ENCODE measurements around the gene HOMER1. TPM values are rescaled to one million over a fixed set of nuclear protein-coding genes. Genes with fewer than 3 reads are reported as not detected.

HOMER1 gene
- total and polyA plus RNA-seq, 2 of the 13 experiments (the other 11 are each of a cell fraction or from before 2014, with no cell fraction given) = 5.3 to 24.8 TPM

- no peak overlapping the region for H3K27ac ChIP-seq (ENCODE audit: extremely low read length, insufficient read depth, low read length)
- 83% methylated on average over 3 of the region's 3 CpGs for WGBS (ENCODE audit: low lambda C conversion rate)
- H3K9ac ChIP-seq (ENCODE audit: insufficient read depth, low read depth, low read length) = no peak overlapping the region
- ChIA-PET POLR2A (interaction anchor here (1.0 to 1.7 kb wide), 2 partner anchors 10 to 22 kb away, joined by 3 to 10 read pairs; partner anchors contain the start of gene HOMER1), CTCF (ENCODE audit: low intra/inter-chr PET ratio, low total read pairs) (no interaction called here)
- no peak overlapping the region for H2AFZ ChIP-seq (ENCODE audit: low read length)
- peaks cover 77% of the 10 kb centered on the region for H3K79me2 ChIP-seq (ENCODE audit: insufficient read depth, low read length)
- H3K9me3 ChIP-seq (ENCODE audit: low read length) = no peaks in the 10 kb centered on the region
- peaks cover 9% of the 10 kb centered on the region for H4K20me1 ChIP-seq (ENCODE audit: insufficient read depth, low read length)
- 0 out of 5 replicates have a peak, but pooled peaks cover 0 to 4% of the 10 kb centered on the region in 2 experiments for H3K36me3 ChIP-seq (replicated peaks in 1 of 2; ENCODE audit: control insufficient read depth in 1 of 2, insufficient read depth in 2 of 2, low read length in 2 of 2)
- in situ Hi-C loops (cut with HindIII; ENCODE audit: extremely low pct_ligation_motif_present, low pct_unique_long_range_greater_than_20kb) = no loop called here
- no TSS peak for BruUV-seq (replicated peaks)
- ATAC-seq (no peak), DNase-seq (ENCODE audit: low spot score) (no peak), FAIRE-seq (no peak)
- H3K4me2 ChIP-seq (ENCODE audit: low read depth, low read length) = no peak overlapping the region
- no peak overlapping the region for H3K4me3 ChIP-seq (replicated peaks in 1 of 3; ENCODE audit: insufficient read depth in 1 of 3, low read depth in 2 of 3, low read length in 3 of 3)
- intact Hi-C loops (cut with micrococcal nuclease; ENCODE audit: unreplicated experiment) = no loop called here
- no peaks in the 10 kb centered on the region for H3K27me3 ChIP-seq (ENCODE audit: control insufficient read depth in 1 of 2, insufficient read depth in 2 of 2, low read length in 2 of 2)
- H3K4me1 ChIP-seq (ENCODE audit: insufficient read depth, low read length) = peaks cover 45% of the 10 kb centered on the region
- TF ChIP-seq ZNF234 (CRISPR knock-in tag; conservative IDR thresholded peaks at IDR 0.05) (no peak), ZNF558 (CRISPR knock-in tag; IDR thresholded peaks at IDR 0.05; ENCODE audit: borderline replicate concordance) (no peak), ZNF776 (CRISPR knock-in tag; IDR thresholded peaks at IDR 0.05) (no peak), MBD4 (IDR thresholded peaks at IDR 0.05; ENCODE audit: borderline replicate concordance, low read length) (no peak), MAFF (IDR thresholded peaks at IDR 0.05; ENCODE audit: low read depth, low read length) (peak; percentile 61), ZNF713 (CRISPR knock-in tag; IDR thresholded peaks at IDR 0.05) (no peak), MAFK (conservative IDR thresholded peaks at IDR 0.05 in 1 of 2, IDR thresholded peaks at IDR 0.05 in 1 of 2; ENCODE audit: low read length in 2 of 2) (peak; percentile 32 to 70; a peak in 3 of 4 replicates), FOXA3 (CRISPR knock-in tag; IDR thresholded peaks at IDR 0.05) (peak; percentile 23; the same call in 1 of the 2 replicates), REST (IDR thresholded peaks at IDR 0.05; ENCODE audit: borderline replicate concordance in 1 of 2, low read depth in 1 of 2, low read length in 2 of 2) (no peak), CREB3 (CRISPR knock-in tag; IDR thresholded peaks at IDR 0.05) (no peak), FOXP1 (IDR thresholded peaks at IDR 0.05) (no peak), FOXP1 (CRISPR knock-in tag; IDR thresholded peaks at IDR 0.05) (peak; percentile 77), KDM3A (CRISPR knock-in tag; IDR thresholded peaks at IDR 0.05; ENCODE audit: low read depth) (no peak), MXI1 (IDR thresholded peaks at IDR 0.05; ENCODE audit: borderline replicate concordance, low read depth, low read length) (no peak), EP300 (IDR thresholded peaks at IDR 0.05; ENCODE audit: low read depth in 2 of 2, low read length in 2 of 2) (peak in 1 of 2 experiments; percentile 36; a peak in 1 of 4 replicates), EP300 (CRISPR knock-in tag; IDR thresholded peaks at IDR 0.05; ENCODE audit: borderline replicate concordance) (no peak)
- TF ChIP-seq, protein P1, sequence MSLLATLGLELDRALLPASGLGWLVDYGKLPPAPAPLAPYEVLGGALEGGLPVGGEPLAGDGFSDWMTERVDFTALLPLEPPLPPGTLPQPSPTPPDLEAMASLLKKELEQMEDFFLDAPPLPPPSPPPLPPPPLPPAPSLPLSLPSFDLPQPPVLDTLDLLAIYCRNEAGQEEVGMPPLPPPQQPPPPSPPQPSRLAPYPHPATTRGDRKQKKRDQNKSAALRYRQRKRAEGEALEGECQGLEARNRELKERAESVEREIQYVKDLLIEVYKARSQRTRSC (CRISPR knock-in tag; IDR thresholded peaks at IDR 0.05; ENCODE audit: low read depth) = no peak
Measured at GRCh38 chr5:79503794-79504495, 10.0 kb downstream of the HOMER1 start.
